Body of pancreas (tissue), 4 donors: ENCODE results near the gene CERK. TPM values are rescaled to one million over a fixed set of nuclear protein-coding genes. Genes with fewer than 3 reads are reported as not detected.

Experiments
- ATAC-seq: fragments of 150-250 bp; one replicate; pipeline ENCODE4 v1.9.1; 2016
- DNase-seq, 4 donors: peaks; one replicate each; pipeline ENCODE4 v3.0.0-alpha.2; 2019
- H3K27ac ChIP-seq, 4 donors: fragments of 200-600 bp; sonication (generic); 1 replicate in 3 of 4; 2 replicates in 1 of 4; pipeline versions ENCODE4 v1.5.1 to v1.6.1; 2016 to 2019; ENCODE audit warnings: mild to moderate bottlenecking in 1 of 4, mixed read lengths in 1 of 4, moderate library complexity in 1 of 4
- H3K27me3 ChIP-seq, 2 donors: fragments of 200-600 bp; sonication (generic); one replicate each; pipeline ENCODE4 v1.6.0; 2016; ENCODE audit warnings: mild to moderate bottlenecking in 1 of 2
- H3K36me3 ChIP-seq, 2 donors: fragments of 200-600 bp; sonication (generic); replicated peaks in 1 of 2; 2 replicates each; pipeline ENCODE4 v1.5.1; 2016; ENCODE audit warnings: low read depth in 2 of 2; ENCODE audit not compliant: insufficient read depth in 1 of 2
- H3K4me1 ChIP-seq: fragments of 200-600 bp; sonication (generic); one replicate; pipeline ENCODE4 v1.6.0; 2016
- H3K4me3 ChIP-seq, 2 donors: fragments of 200-600 bp; sonication (generic); 1 replicate in 1 of 2; 2 replicates in 1 of 2; pipeline ENCODE4 v1.5.1; 2016 to 2019
- H3K9me3 ChIP-seq, 3 donors: fragments of 200-600 bp; sonication (generic); 1 replicate in 2 of 3; 2 replicates in 1 of 3; pipeline ENCODE4 v1.5.1; 2016
- CTCF ChIP-seq, 7 experiments: fragments of 450-650 bp in 4 of 7; fragments of 200-600 bp in 3 of 7; sonication (generic) in 3 of 7; IDR thresholded peaks; one replicate each; pipeline ENCODE4 v1.5.1; 2016 to 2019; ENCODE audit warnings: antibody characterized with exemption in 7 of 7
- POLR2A ChIP-seq, 3 donors: fragments of 450-650 bp; IDR thresholded peaks; one replicate each; pipeline ENCODE4 v1.6.1; 2016; ENCODE audit warnings: antibody characterized with exemption in 3 of 3, mild to moderate bottlenecking in 2 of 3
- WGBS, 2 donors: methylation state at CpG; one replicate each; pipeline ENCODE4 v1.1.5; 2017; 5-methylcytosine and 5-hydroxymethylcytosine counted together
- intact Hi-C: fragments of 100-400 bp; cut with DNase I; formaldehyde crosslinking; loops from one replicate; pipeline ENCODE4 v1.15.1; 2023
- total RNA-seq, 2 donors: library from RNA; depleted of rRNA; stranded (reverse); fragments of >200 nt; gene quantifications; one replicate each; pipeline ENCODE4 v1.1.0, GENCODE V29; 2016

CERK gene
- total RNA-seq, 2 donors from 2014 or later, result 33.6 to 46.4 TPM

DNA sequence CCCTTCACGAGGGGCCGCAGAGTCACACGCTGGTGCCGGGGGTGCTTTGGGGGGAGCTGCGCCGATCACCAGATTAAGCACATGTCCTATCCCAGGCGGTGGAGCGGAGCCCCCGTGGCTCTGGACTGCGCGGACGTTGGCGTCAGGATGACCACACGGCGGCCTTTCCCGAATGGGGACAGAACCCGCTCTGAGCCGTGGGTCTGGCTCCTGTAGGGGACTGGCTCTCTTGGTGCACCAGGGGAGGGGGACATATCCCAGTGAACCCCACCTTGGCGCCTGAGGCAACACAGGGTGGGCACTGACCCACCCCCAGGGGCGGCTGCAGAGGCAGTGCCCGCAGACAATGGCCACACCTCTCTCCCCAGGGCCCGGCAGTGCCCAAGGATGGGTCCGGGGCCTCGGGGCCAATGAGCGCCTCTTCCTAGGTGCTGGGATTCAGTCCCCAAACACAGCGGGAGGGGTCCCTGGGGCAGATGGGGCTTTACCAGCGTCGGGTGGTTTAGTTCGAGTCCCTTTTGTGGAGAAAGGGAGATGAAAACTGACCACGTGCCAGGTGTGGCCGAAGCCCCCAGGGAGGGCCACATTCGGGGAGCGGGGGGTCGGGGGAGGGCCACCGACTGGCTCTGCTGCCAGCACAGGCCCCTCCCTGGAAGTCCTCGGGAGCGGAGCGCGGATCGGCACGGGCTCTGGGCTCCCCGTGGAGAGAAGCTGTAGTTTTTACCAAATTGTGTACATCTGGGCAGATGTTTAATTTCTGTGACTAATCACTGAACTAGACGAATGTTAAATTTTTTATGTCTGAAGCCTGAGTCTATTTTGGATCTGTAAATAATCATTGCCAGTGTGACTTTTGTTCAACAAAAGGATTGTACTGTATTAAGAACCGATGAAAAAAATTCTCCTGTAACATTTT is 59.0 kb downstream of the CERK start:
- H3K27ac ChIP-seq, result no peak overlapping the region
- no peaks in the 10 kb centered on the region for H3K4me1 ChIP-seq
- H3K4me3 ChIP-seq, result no peak overlapping the region
- no peaks in the 10 kb centered on the region for H3K36me3 ChIP-seq
- no peaks in the 10 kb centered on the region for H3K9me3 ChIP-seq
- ATAC-seq (no peak), DNase-seq (no peak)
- intact Hi-C loops, result no loop called here
- TF ChIP-seq CTCF (IDR thresholded peaks at IDR 0.05) (no peak), POLR2A (IDR thresholded peaks at IDR 0.05) (no peak)
- WGBS, 2 donors, result 91 to 93% methylated on average over 25 to 44 of the region's 44 CpGs
- H3K27me3 ChIP-seq, result no peaks in the 10 kb centered on the region

- H3K4me1 ChIP-seq, result no peaks in the 10 kb centered on the region
- WGBS, 2 donors, result 91 to 98% methylated on average over 6 to 16 of the region's 31 CpGs
- H3K27ac ChIP-seq, result no peak overlapping the region
- no peaks in the 10 kb centered on the region for H3K36me3 ChIP-seq
- H3K4me3 ChIP-seq, result no peak overlapping the region
- DNase-seq (no peak), ATAC-seq (no peak)
- no peaks in the 10 kb centered on the region for H3K9me3 ChIP-seq
- TF ChIP-seq CTCF (IDR thresholded peaks at IDR 0.05) (no peak), POLR2A (IDR thresholded peaks at IDR 0.05) (no peak)
- H3K27me3 ChIP-seq, result no peaks in the 10 kb centered on the region
- intact Hi-C loops, result no loop called here
These were observed 59.9 kb downstream of the CERK start for GRCh38 chr22:46678003-46678657.

DNA sequence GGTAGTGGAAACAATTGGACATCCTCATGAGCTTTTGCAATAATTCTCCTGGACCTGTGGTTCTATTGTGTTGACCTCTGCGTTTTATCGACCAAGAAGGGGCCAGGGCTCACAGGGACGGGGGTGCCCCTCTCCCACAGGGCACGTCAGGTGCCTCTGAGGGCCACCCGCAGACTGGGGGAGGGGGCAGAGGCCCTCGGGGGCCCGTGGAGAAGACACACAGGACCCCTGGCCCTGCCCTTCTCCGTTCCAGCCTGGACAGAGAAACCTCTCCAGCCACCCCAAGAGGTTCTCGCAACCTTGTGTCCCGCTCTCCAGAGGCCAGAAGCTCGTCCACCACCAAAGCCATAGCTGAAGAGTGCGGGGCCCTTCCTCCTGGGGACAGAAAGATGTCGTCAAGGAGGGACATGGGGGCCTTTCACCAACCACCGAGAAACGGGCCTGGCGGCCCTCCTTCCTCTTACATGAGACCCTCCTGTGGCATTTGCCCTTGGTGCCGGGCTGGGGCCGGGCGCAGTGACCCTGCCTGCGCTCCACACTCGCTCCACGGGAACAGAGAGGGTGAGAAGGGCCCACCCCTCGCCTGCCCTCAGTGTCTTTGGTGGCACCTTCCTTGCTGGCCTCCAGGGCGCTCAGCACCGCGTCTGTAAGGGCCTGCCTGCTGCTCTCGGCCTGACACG is 60.6 kb downstream of the CERK start:
- Histone ChIP-seq H3K4me3 (no peak overlapping the region), H3K4me1 (no peaks in the 10 kb centered on the region), H3K9me3 (no peaks in the 10 kb centered on the region), H3K27me3 (no peaks in the 10 kb centered on the region), H3K27ac (no peak overlapping the region), H3K36me3 (no peaks in the 10 kb centered on the region)
- TF ChIP-seq POLR2A (IDR thresholded peaks at IDR 0.05) (no peak), CTCF (IDR thresholded peaks at IDR 0.05) (no peak)
- DNase-seq (no peak), ATAC-seq (no peak)
- WGBS, 2 donors, result 88 to 89% methylated on average over 16 to 27 of the region's 28 CpGs
- intact Hi-C loops, result no loop called here

DNA sequence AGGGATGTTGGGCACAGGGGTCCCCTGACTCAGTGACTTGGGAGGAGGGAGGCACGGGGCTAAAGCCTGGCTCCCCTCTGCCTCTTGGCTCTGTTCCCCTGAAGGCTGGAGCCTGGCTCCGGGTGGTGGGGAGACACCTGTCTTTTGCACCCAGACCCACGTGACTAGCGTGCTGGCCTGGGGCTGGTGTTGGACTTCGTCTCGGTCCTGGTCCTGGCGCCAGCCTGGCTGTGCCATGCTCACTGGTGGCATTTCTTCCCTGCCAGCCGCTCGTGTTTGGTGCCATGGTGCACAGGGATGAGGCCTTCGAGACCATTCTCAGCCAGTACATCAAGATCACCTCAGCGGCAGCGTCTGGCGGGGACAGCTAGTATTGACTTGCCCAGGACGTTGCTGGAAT is 61.2 kb downstream of the CERK start:
- Histone ChIP-seq H3K4me1 (no peaks in the 10 kb centered on the region), H3K27ac (no peak overlapping the region)
- 90 to 95% methylated on average over 14 of the region's 14 CpGs for WGBS, 2 donors

More for the DNA sequence above, 61.2 kb downstream of the CERK start:
- Histone ChIP-seq H3K36me3 (no peaks in the 10 kb centered on the region), H3K4me3 (no peak overlapping the region), H3K9me3 (no peaks in the 10 kb centered on the region), H3K27me3 (no peaks in the 10 kb centered on the region)
- no peak for TF ChIP-seq POLR2A (IDR thresholded peaks at IDR 0.05)
- TF ChIP-seq CTCF (IDR thresholded peaks at IDR 0.05), result no peak
- DNase-seq (no peak), ATAC-seq (no peak)
- intact Hi-C loops, result no loop called here
